HCT116 (cell line): ENCODE measurements around the gene BMERB1. TPM values are rescaled to one million over a fixed set of nuclear protein-coding genes. Genes with fewer than 3 reads are reported as not detected.
A peak's percentile ranks its signal among the peaks of the same experiment; 100 is the strongest.

Source experiments
- ATAC-seq: fragments of 200-7000 bp; cut with Tn5 transposase; 2 replicates; pipeline ENCODE4 v1.9.1; 2020; ENCODE audit warnings: mild to moderate bottlenecking, moderate library complexity
- BruUV-seq: library from RNA; stranded (reverse); fragments of 400-500 nt; replicated peaks from 2 replicates; lab custom pipeline; 2021; lab: Mats Ljungman, UMichigan
- CTCF ChIA-PET: fragments of 300-600 bp; sonication (Branson Sonifier 250); formaldehyde crosslinking; loops from one replicate; lab custom pipeline; 2021; ENCODE audit warnings: antibody characterized with exemption; lab: Charles Lee
- POLR2A ChIA-PET: fragments of 300-600, 350-600 bp; sonication (Branson Sonifier 250); formaldehyde crosslinking; loops from one replicate; lab custom pipeline; 2021; ENCODE audit warnings: antibody characterized with exemption; lab: Charles Lee
- RAD21 ChIA-PET, 2 experiments: fragments of 300-600 bp; sonication (Branson Sonifier 250); formaldehyde crosslinking; loops; one replicate each; lab custom pipeline; 2023; ENCODE audit warnings: low total read pairs in 2 of 2; ENCODE audit not compliant: uncharacterized antibody in 2 of 2, unreplicated experiment in 2 of 2, low non-redundant PET in 1 of 2; lab: Charles Lee
- DNase-seq: peaks from one replicate; pipeline ENCODE4 v3.0.0-alpha.2; 2010; ENCODE audit warnings: low read depth, low spot score
- H2AFZ ChIP-seq: fragments of 200-600 bp; shearing (Covaris generic), sonication (generic); 2 replicates; pipeline ENCODE4 v1.6.1; 2017; ENCODE audit warnings: low read depth, mixed run types, mixed read lengths, antibody characterized with exemption, low read length; ENCODE audit not compliant: poor library complexity, severe bottlenecking
- H3K27ac ChIP-seq: 2 replicates; pipeline ENCODE4 v1.5.1; 2012; ENCODE audit warnings: low read depth, low read length
- H3K27me3 ChIP-seq: fragments of 200-600 bp; sonication (generic); 2 replicates; pipeline ENCODE4 v1.6.1; 2016; ENCODE audit warnings: mixed run types, low read length, mixed read lengths; ENCODE audit not compliant: insufficient read depth
- H3K36me3 ChIP-seq, 2 experiments: fragments of 200-500 bp in 1 of 2; fragments of 200-600 bp in 1 of 2; sonication (Bioruptor generic) in 1 of 2; sonication (generic) in 1 of 2; 2 replicates each; pipeline versions ENCODE4 v1.5.1 to v1.6.1; 2014 to 2016; ENCODE audit warnings: low read length in 2 of 2, inconsistent platforms in 1 of 2, mixed read lengths in 1 of 2, mixed run types in 1 of 2; ENCODE audit not compliant: insufficient read depth in 2 of 2, control insufficient read depth in 1 of 2
- H3K4me1 ChIP-seq, 2 experiments: fragments of 200-600 bp in 1 of 2; sonication (generic) in 1 of 2; 2 replicates each; pipeline versions ENCODE4 v1.5.1 to v1.6.1; 2012 to 2017; ENCODE audit warnings: low read length in 2 of 2, inconsistent platforms in 1 of 2, mild to moderate bottlenecking in 1 of 2, mixed read lengths in 1 of 2, mixed run types in 1 of 2, moderate library complexity in 1 of 2; ENCODE audit not compliant: insufficient read depth in 2 of 2, control insufficient read depth in 1 of 2
- H3K4me2 ChIP-seq: fragments of 200-600 bp; sonication (generic); 2 replicates; pipeline ENCODE4 v1.6.1; 2017; ENCODE audit warnings: mixed run types, low read length, mixed read lengths
- H3K4me3 ChIP-seq, 2 experiments: fragments of 200-600 bp in 1 of 2; sonication (generic) in 1 of 2; replicated peaks in 1 of 2; 2 replicates each; pipeline ENCODE4 v1.5.1; 2011 to 2016; ENCODE audit warnings: low read length in 2 of 2, control low read depth in 1 of 2, low read depth in 1 of 2, mild to moderate bottlenecking in 1 of 2, mixed read lengths in 1 of 2, mixed run types in 1 of 2
- H3K79me2 ChIP-seq: fragments of 200-600 bp; sonication (generic); 2 replicates; pipeline ENCODE4 v1.6.1; 2017; ENCODE audit warnings: mild to moderate bottlenecking, mixed run types, low read length, moderate library complexity, mixed read lengths; ENCODE audit not compliant: insufficient read depth
- H3K9ac ChIP-seq: fragments of 200-600 bp; sonication (generic); 2 replicates; pipeline ENCODE4 v1.6.1; 2016; ENCODE audit warnings: low read length, mixed read lengths
- H3K9me2 ChIP-seq: fragments of 200-600 bp; sonication (generic), shearing (Covaris generic); 2 replicates; pipeline ENCODE4 v1.6.1; 2017; ENCODE audit warnings: mixed run types, mild to moderate bottlenecking, moderate library complexity; ENCODE audit not compliant: insufficient read depth
- H3K9me3 ChIP-seq, 2 experiments: fragments of 200-500 bp in 1 of 2; fragments of 200-600 bp in 1 of 2; sonication (Bioruptor generic) in 1 of 2; sonication (generic) in 1 of 2; 2 replicates each; pipeline ENCODE4 v1.6.1; 2014 to 2017; ENCODE audit warnings: low read length in 2 of 2, mixed read lengths in 2 of 2, inconsistent platforms in 1 of 2, low read depth in 1 of 2, mild to moderate bottlenecking in 1 of 2, mixed run types in 1 of 2, moderate library complexity in 1 of 2; ENCODE audit not compliant: control insufficient read depth in 1 of 2, insufficient read depth in 1 of 2
- H4K20me1 ChIP-seq: fragments of 200-600 bp; sonication (generic), shearing (Covaris generic); 2 replicates; pipeline ENCODE4 v1.6.1; 2017; ENCODE audit warnings: mixed run types, mild to moderate bottlenecking, moderate library complexity; ENCODE audit not compliant: insufficient read depth
- ELF1 ChIP-seq: IDR thresholded peaks from 2 replicates; pipeline ENCODE4 v1.6.1; 2012; ENCODE audit warnings: low read depth, borderline replicate concordance
- FOSL1 ChIP-seq: IDR thresholded peaks from 2 replicates; pipeline ENCODE4 v1.6.1; 2012; ENCODE audit warnings: low read depth
- RAD21 ChIP-seq: IDR thresholded peaks from 2 replicates; pipeline ENCODE4 v1.6.1; 2012; ENCODE audit warnings: low read depth, mild to moderate bottlenecking
- SIN3A ChIP-seq: IDR thresholded peaks from 2 replicates; pipeline ENCODE4 v1.6.1; 2012; ENCODE audit warnings: low read depth
- SP1 ChIP-seq: IDR thresholded peaks from 2 replicates; pipeline ENCODE4 v1.6.1; 2012; ENCODE audit warnings: low read depth
- TCF7L2 ChIP-seq: IDR thresholded peaks from 2 replicates; pipeline ENCODE4 v1.7.0; 2011; ENCODE audit warnings: borderline replicate concordance, inconsistent platforms; ENCODE audit not compliant: insufficient read depth, insufficient read length; ENCODE audit errors: extremely low read depth
- ZBTB33 ChIP-seq: IDR thresholded peaks from 2 replicates; pipeline ENCODE4 v1.6.1; 2011; ENCODE audit warnings: mild to moderate bottlenecking, low read length, moderate library complexity; ENCODE audit not compliant: insufficient replicate concordance; ENCODE audit errors: extremely low read depth
- intact Hi-C: fragments of 100-400 bp; cut with micrococcal nuclease; formaldehyde crosslinking; loops from 2 replicates; pipeline ENCODE4 v1.10.0; 2022
- total RNA-seq: library from RNA; stranded (reverse); gene quantifications from one replicate; pipeline ENCODE4 v1.2.1, GENCODE V29; 2021; ENCODE audit not compliant: unreplicated experiment
- TF ChIP-seq, protein P1 (sequence below): IDR thresholded peaks from 2 replicates; pipeline ENCODE4 v1.6.1; 2012

The BMERB1 gene
- total RNA-seq, 1 experiment from 2014 or later = 43.6 TPM

DNA sequence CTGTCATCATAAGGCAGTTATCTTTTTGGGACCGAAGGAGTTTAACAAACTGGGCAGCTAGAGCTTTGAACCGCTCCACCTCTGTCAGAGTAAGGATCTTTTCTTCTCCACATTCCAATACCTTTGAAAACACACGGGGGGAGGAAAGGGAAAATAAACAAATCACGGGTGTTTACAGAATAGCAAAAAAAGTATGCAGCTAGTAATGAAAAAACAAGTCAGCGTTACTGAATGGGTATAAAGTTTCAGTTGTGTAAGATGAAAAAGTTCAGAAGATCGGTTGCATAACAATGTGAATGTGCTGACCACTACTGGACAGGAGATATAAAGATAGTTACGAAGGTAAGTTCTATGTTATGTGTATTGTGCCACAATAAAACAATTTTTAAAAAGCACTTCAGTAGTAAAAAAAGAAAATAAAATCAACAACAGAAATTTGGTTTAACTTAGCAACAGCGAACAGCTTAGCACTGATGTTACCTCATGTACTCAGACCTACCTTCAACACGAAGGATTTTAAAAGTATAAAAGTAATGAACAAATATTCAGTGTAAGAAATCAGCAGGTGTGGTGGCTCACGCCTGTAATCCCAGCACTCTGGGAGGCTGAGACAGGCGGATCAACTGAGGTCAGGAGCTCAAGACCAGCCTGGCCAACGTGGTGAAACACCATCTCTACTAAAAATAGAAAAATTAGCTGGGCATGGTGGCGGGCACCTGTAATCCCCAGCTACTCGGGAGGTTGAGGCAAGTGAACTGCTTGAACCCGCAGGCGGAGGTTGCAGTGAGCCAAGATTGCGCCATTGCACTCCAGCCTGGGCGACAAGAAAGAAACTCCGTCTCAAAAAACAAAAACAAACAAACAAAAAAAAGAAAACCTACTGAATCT, 174.3 kb downstream of the BMERB1 start:
- no peak for TF ChIP-seq ELF1
- peak; percentile 33 for TF ChIP-seq RAD21
- POLR2A ChIA-PET = no interaction called here
- Histone ChIP-seq H4K20me1 (no peaks in the 10 kb centered on the region), H3K4me2 (no peak overlapping the region), H2AFZ (no peak overlapping the region), H3K36me3 (peaks cover 18% of the 10 kb centered on the region in 2 experiments), H3K27ac (no peak overlapping the region), H3K79me2 (no peaks in the 10 kb centered on the region), H3K27me3 (no peaks in the 10 kb centered on the region), H3K4me3 (no peak overlapping the region), H3K9ac (no peak overlapping the region), H3K9me3 (no peaks in the 10 kb centered on the region), H3K4me1 (peaks cover 4 to 11% of the 10 kb centered on the region in 2 experiments), H3K9me2 (no peaks in the 10 kb centered on the region)
- intact Hi-C loops = no loop called here
- CTCF ChIA-PET = no interaction called here
- BruUV-seq = no TSS peak
- DNase-seq (no peak), ATAC-seq (no peak)
- RAD21 ChIA-PET = no interaction called here

GRCh38 chr16:15609286-15609649, 174.9 kb downstream of the BMERB1 start:
- H3K27me3 ChIP-seq = no peaks in the 10 kb centered on the region
- H3K4me1 ChIP-seq = peaks cover 8 to 18% of the 10 kb centered on the region in 2 experiments
- no peaks in the 10 kb centered on the region for H3K9me2 ChIP-seq
- H3K36me3 ChIP-seq = peaks cover 14% of the 10 kb centered on the region in 2 experiments
- ChIA-PET POLR2A (no interaction called here), RAD21 (no interaction called here), CTCF (no interaction called here)
- no peak overlapping the region for H2AFZ ChIP-seq
- no TSS peak for BruUV-seq
- DNase-seq = no peak
- no peak for ATAC-seq
- H3K4me2 ChIP-seq = no peak overlapping the region
- H4K20me1 ChIP-seq = no peaks in the 10 kb centered on the region
- no peak overlapping the region for H3K4me3 ChIP-seq
- no peak overlapping the region for H3K9ac ChIP-seq
- no peaks in the 10 kb centered on the region for H3K9me3 ChIP-seq
- H3K27ac ChIP-seq = no peak overlapping the region
- no peaks in the 10 kb centered on the region for H3K79me2 ChIP-seq
- intact Hi-C loops = no loop called here
- TF ChIP-seq, protein P1, sequence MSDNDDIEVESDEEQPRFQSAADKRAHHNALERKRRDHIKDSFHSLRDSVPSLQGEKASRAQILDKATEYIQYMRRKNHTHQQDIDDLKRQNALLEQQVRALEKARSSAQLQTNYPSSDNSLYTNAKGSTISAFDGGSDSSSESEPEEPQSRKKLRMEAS = no peak
- TF ChIP-seq ZBTB33 = no peak
- TF ChIP-seq FOSL1 = no peak
- no peak for TF ChIP-seq SP1
- no peak for TF ChIP-seq SIN3A
- TF ChIP-seq TCF7L2 = no peak
